GM23248 (cell line): ENCODE measurements around the gene POC1A. TPM values are rescaled to one million over a fixed set of nuclear protein-coding genes. Genes with fewer than 3 reads are reported as not detected.

Source experiments
- DNase-seq: peaks from one replicate; pipeline ENCODE4 v3.0.0-alpha.2; 2015
- H2AFZ ChIP-seq: fragments of 200-600 bp; sonication (generic); 2 replicates; pipeline ENCODE4 v1.6.1; 2016; ENCODE audit warnings: antibody characterized with exemption
- H3F3A ChIP-seq: fragments of 200-600 bp; sonication (generic); 2 replicates; pipeline ENCODE4 v1.6.1; 2016; ENCODE audit warnings: mild to moderate bottlenecking, antibody characterized with exemption, mixed run types; ENCODE audit not compliant: insufficient read depth
- H3K27ac ChIP-seq: fragments of 200-600 bp; sonication (generic); 2 replicates; pipeline ENCODE4 v1.5.1; 2016; ENCODE audit warnings: mild to moderate bottlenecking
- H3K27me3 ChIP-seq: fragments of 200-600 bp; sonication (generic); replicated peaks from 2 replicates; pipeline ENCODE4 v1.6.1; 2016; ENCODE audit warnings: mild to moderate bottlenecking; ENCODE audit not compliant: insufficient read depth
- H3K36me3 ChIP-seq: fragments of 200-600 bp; sonication (generic); 2 replicates; pipeline ENCODE4 v1.6.1; 2016; ENCODE audit warnings: low read depth, mild to moderate bottlenecking
- H3K4me1 ChIP-seq: fragments of 200-600 bp; sonication (generic); 2 replicates; pipeline ENCODE4 v1.6.1; 2016; ENCODE audit warnings: mild to moderate bottlenecking; ENCODE audit not compliant: insufficient read depth
- H3K4me2 ChIP-seq: fragments of 200-600 bp; sonication (generic); one replicate; pipeline ENCODE4 v1.6.1; 2016; ENCODE audit warnings: mild to moderate bottlenecking; ENCODE audit not compliant: unreplicated experiment
- H3K4me3 ChIP-seq: fragments of 200-600 bp; sonication (generic); 2 replicates; pipeline ENCODE4 v1.5.1; 2016; ENCODE audit warnings: mild to moderate bottlenecking
- H3K79me2 ChIP-seq: fragments of 200-600 bp; sonication (generic); 2 replicates; pipeline ENCODE4 v1.6.1; 2016; ENCODE audit warnings: mild to moderate bottlenecking; ENCODE audit not compliant: insufficient read depth
- H3K9ac ChIP-seq: fragments of 200-600 bp; sonication (generic); 2 replicates; pipeline ENCODE4 v1.6.1; 2016; ENCODE audit warnings: mild to moderate bottlenecking
- H3K9me2 ChIP-seq: fragments of 200-600 bp; sonication (generic); 2 replicates; pipeline ENCODE4 v1.6.1; 2016; ENCODE audit warnings: mixed run types, mild to moderate bottlenecking, moderate library complexity; ENCODE audit not compliant: insufficient read depth
- H3K9me3 ChIP-seq: fragments of 200-600 bp; sonication (generic); one replicate; pipeline ENCODE4 v1.6.1; 2017; ENCODE audit warnings: low read depth
- H4K20me1 ChIP-seq: fragments of 200-600 bp; sonication (generic); 2 replicates; pipeline ENCODE4 v1.6.0; 2016; ENCODE audit not compliant: insufficient read depth
- EZH2 ChIP-seq: fragments of 200-600 bp; sonication (generic); IDR thresholded peaks from 2 replicates; pipeline ENCODE4 v1.6.1; 2018; ENCODE audit warnings: antibody characterized with exemption, mild to moderate bottlenecking; ENCODE audit not compliant: insufficient read depth, poor library complexity, severe bottlenecking
- EZH2phosphoT487 ChIP-seq: fragments of 200-600 bp; sonication (generic); IDR thresholded peaks from 2 replicates; pipeline ENCODE4 v1.6.1; 2018; ENCODE audit warnings: antibody characterized with exemption, moderate library complexity, mild to moderate bottlenecking, low read depth; ENCODE audit not compliant: insufficient read depth
- WGBS, 2 experiments: methylation state at CpG; one replicate each; pipeline ENCODE4 v1.1.6; 2015 to 2017; ENCODE audit warnings: low lambda C conversion rate in 2 of 2, low coverage in 1 of 2; ENCODE audit errors: missing lambda C conversion rate in 2 of 2; 5-methylcytosine and 5-hydroxymethylcytosine counted together
- in situ Hi-C: fragments of 300-500 bp; cut with MboI; formaldehyde crosslinking; loops from 2 replicates; pipeline ENCODE4 v1.15.0; 2020
- polyA plus RNA-seq: library from polyadenylated mRNA; unstranded; fragments of >200 nt; fragmentation: Nextera tagmentation; extraction: Ambion mirVana; gene quantifications from 2 replicates; pipeline ENCODE4 v1.2.1, GENCODE V29; 2016
- total RNA-seq: library from RNA; depleted of rRNA; stranded (reverse); fragments of >200 nt; shearing (Covaris generic); gene quantifications from 2 replicates; pipeline ENCODE4 v1.2.3, GENCODE V29; 2014

The POC1A gene
- total and polyA plus RNA-seq, 2 experiments from 2014 or later: 5.2 to 11.0 TPM

GRCh38 chr3:52123106-52123725, 31.0 kb downstream of the POC1A start:
- peak; percentile 64 for DNase-seq
- H3K9ac ChIP-seq: no peak overlapping the region
- H3F3A ChIP-seq: no peaks in the 10 kb centered on the region
- H3K9me3 ChIP-seq: no peaks in the 10 kb centered on the region
- H2AFZ ChIP-seq: no peak overlapping the region
- peaks cover 20% of the 10 kb centered on the region for H3K4me1 ChIP-seq
- H3K27me3 ChIP-seq: no peaks in the 10 kb centered on the region
- TF ChIP-seq EZH2phosphoT487 (no peak), EZH2 (no peak)
- no peaks in the 10 kb centered on the region for H3K9me2 ChIP-seq
- no peak overlapping the region for H3K27ac ChIP-seq
- H4K20me1 ChIP-seq: no peaks in the 10 kb centered on the region
- WGBS, 2 experiments: 64 to 67% methylated on average over 10 of the region's 10 CpGs
- no peaks in the 10 kb centered on the region for H3K79me2 ChIP-seq
- in situ Hi-C loops: no loop called here
- H3K4me2 ChIP-seq: no peak overlapping the region
- H3K36me3 ChIP-seq: no peaks in the 10 kb centered on the region
- no peak overlapping the region for H3K4me3 ChIP-seq

GRCh38 chr3:52122491-52122890, 31.7 kb downstream of the POC1A start:
- no peak for TF ChIP-seq EZH2phosphoT487
- TF ChIP-seq EZH2: no peak
- H3K9me2 ChIP-seq: no peaks in the 10 kb centered on the region
- H3K27ac ChIP-seq: no peak overlapping the region
- no peaks in the 10 kb centered on the region for H3K79me2 ChIP-seq
- H3K36me3 ChIP-seq: no peaks in the 10 kb centered on the region
- DNase-seq: no peak
- H3K4me2 ChIP-seq: no peak overlapping the region
- WGBS, 2 experiments: 96 to 99% methylated on average over 7 of the region's 7 CpGs
- no peaks in the 10 kb centered on the region for H4K20me1 ChIP-seq
- H3K4me3 ChIP-seq: no peak overlapping the region
- H3F3A ChIP-seq: no peaks in the 10 kb centered on the region
- peaks cover 14% of the 10 kb centered on the region for H3K4me1 ChIP-seq
- H3K27me3 ChIP-seq: no peaks in the 10 kb centered on the region
- no peak overlapping the region for H2AFZ ChIP-seq
- H3K9me3 ChIP-seq: no peaks in the 10 kb centered on the region
- H3K9ac ChIP-seq: no peak overlapping the region
- in situ Hi-C loops: no loop called here

GRCh38 chr3:52121813-52122212, 32.4 kb downstream of the POC1A start:
- Histone ChIP-seq H3K9me3 (no peaks in the 10 kb centered on the region), H3F3A (no peaks in the 10 kb centered on the region), H2AFZ (no peak overlapping the region), H3K4me3 (no peak overlapping the region), H3K27me3 (no peaks in the 10 kb centered on the region), H4K20me1 (no peaks in the 10 kb centered on the region), H3K4me2 (peak overlapping the region; percentile 12), H3K27ac (no peak overlapping the region), H3K79me2 (no peaks in the 10 kb centered on the region), H3K9ac (no peak overlapping the region), H3K4me1 (peaks cover 14% of the 10 kb centered on the region), H3K36me3 (no peaks in the 10 kb centered on the region), H3K9me2 (no peaks in the 10 kb centered on the region)
- in situ Hi-C loops: no loop called here
- 83 to 84% methylated on average over 6 of the region's 6 CpGs for WGBS, 2 experiments
- TF ChIP-seq EZH2phosphoT487 (no peak), EZH2 (no peak)
- no peak for DNase-seq

- Histone ChIP-seq H3K79me2 (no peaks in the 10 kb centered on the region), H3K4me1 (peaks cover 13% of the 10 kb centered on the region), H3K4me2 (peak overlapping the region; percentile 12), H3F3A (no peaks in the 10 kb centered on the region), H3K36me3 (no peaks in the 10 kb centered on the region), H3K9ac (no peak overlapping the region), H2AFZ (0 out of 2 replicates have a peak overlapping the region, but pooled peaks have one; percentile 51), H3K9me2 (no peaks in the 10 kb centered on the region), H3K27me3 (no peaks in the 10 kb centered on the region), H3K27ac (no peak overlapping the region), H4K20me1 (no peaks in the 10 kb centered on the region), H3K9me3 (no peaks in the 10 kb centered on the region), H3K4me3 (no peak overlapping the region)
- TF ChIP-seq EZH2phosphoT487: no peak
- TF ChIP-seq EZH2: no peak
- 65 to 79% methylated on average over 6 to 7 of the region's 7 CpGs for WGBS, 2 experiments
- in situ Hi-C loops: no loop called here
- DNase-seq: no peak
These were observed 32.8 kb downstream of the POC1A start for GRCh38 chr3:52121464-52121805.
